Duodenal mucosa (tissue), 2 donors: Measurements from ENCODE around the gene IGF2BP3.

ENCODE experiments used
- H3K27ac ChIP-seq: one replicate; pipeline ENCODE4 v1.7.0; 2013; ENCODE audit warnings: low read depth, low read length
- H3K27me3 ChIP-seq, 2 donors: one replicate each; pipeline ENCODE4 v1.7.0; 2013; ENCODE audit warnings: low read length in 2 of 2, control low read depth in 1 of 2; ENCODE audit not compliant: insufficient read depth in 2 of 2, control insufficient read depth in 1 of 2
- H3K36me3 ChIP-seq, 2 donors: one replicate each; pipeline ENCODE4 v1.7.0; 2013; ENCODE audit warnings: low read length in 2 of 2, control low read depth in 1 of 2; ENCODE audit not compliant: insufficient read depth in 2 of 2, control insufficient read depth in 1 of 2
- H3K4me1 ChIP-seq, 2 donors: one replicate each; pipeline ENCODE4 v1.7.0; 2013; ENCODE audit warnings: low read length in 2 of 2, control low read depth in 1 of 2; ENCODE audit not compliant: insufficient read depth in 2 of 2, control insufficient read depth in 1 of 2
- H3K4me3 ChIP-seq, 2 donors: one replicate each; pipeline ENCODE4 v1.7.0; 2013; ENCODE audit warnings: low read length in 2 of 2, low read depth in 1 of 2
- H3K9ac ChIP-seq, 2 donors: one replicate each; pipeline ENCODE4 v1.7.0; 2013; ENCODE audit warnings: low read length in 2 of 2, low read depth in 1 of 2
- H3K9me3 ChIP-seq, 2 donors: one replicate each; pipeline ENCODE4 v1.7.0; 2013; ENCODE audit warnings: low read length in 2 of 2, control low read depth in 1 of 2; ENCODE audit not compliant: control insufficient read depth in 1 of 2

Gene IGF2BP3

DNA sequence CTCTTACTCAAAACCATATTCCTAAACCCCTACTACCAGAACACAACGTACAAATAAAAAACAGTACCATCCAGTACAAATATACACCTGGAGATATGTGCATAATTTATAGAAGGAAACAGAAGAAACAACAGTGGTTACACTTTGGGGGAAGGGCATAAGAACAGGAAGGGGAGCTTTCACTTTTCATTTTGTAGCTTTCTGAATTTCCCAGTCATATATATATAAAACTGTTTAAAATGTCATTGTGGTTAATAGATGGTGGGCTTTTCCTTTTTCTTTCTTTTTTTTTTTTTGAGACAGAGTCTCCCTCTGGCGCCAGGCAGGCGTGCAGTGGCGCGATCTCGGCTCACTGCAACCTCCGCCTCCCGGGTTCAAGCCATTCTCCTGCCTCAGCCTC, 124.0 kb downstream of the IGF2BP3 start:
- no peaks in the 10 kb centered on the region for H3K36me3 ChIP-seq
- no peak overlapping the region for H3K27ac ChIP-seq
- H3K9me3 ChIP-seq, result no peaks in the 10 kb centered on the region
- no peak overlapping the region for H3K9ac ChIP-seq
- H3K4me3 ChIP-seq, result peak overlapping the region in 1 of 2 donors; percentile 24
- no peaks in the 10 kb centered on the region for H3K27me3 ChIP-seq
- H3K4me1 ChIP-seq, result no peaks in the 10 kb centered on the region

DNA sequence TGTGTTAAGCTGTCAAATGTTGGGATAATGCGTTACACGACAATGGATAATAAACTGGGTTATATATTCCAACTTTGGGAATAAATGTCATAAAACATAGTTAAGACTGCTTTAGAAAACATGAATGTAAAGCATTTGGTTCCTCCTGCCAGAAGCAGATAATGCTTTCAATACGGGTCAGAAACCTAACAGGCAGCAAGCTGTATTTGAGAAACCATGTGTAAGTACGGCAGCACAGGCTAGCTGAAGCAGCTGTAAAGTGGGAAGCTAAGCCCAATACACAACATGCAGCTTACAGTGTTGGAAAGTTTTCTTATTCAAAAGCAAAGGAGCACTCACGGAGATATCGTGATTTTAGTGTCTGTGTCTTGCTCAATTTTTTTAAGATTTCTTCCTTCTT, 124.7 kb downstream of the IGF2BP3 start:
- Histone ChIP-seq H3K9me3 (no peaks in the 10 kb centered on the region), H3K27ac (no peak overlapping the region), H3K4me3 (no peak overlapping the region), H3K27me3 (no peaks in the 10 kb centered on the region), H3K36me3 (no peaks in the 10 kb centered on the region), H3K9ac (no peak overlapping the region), H3K4me1 (no peaks in the 10 kb centered on the region)

DNA sequence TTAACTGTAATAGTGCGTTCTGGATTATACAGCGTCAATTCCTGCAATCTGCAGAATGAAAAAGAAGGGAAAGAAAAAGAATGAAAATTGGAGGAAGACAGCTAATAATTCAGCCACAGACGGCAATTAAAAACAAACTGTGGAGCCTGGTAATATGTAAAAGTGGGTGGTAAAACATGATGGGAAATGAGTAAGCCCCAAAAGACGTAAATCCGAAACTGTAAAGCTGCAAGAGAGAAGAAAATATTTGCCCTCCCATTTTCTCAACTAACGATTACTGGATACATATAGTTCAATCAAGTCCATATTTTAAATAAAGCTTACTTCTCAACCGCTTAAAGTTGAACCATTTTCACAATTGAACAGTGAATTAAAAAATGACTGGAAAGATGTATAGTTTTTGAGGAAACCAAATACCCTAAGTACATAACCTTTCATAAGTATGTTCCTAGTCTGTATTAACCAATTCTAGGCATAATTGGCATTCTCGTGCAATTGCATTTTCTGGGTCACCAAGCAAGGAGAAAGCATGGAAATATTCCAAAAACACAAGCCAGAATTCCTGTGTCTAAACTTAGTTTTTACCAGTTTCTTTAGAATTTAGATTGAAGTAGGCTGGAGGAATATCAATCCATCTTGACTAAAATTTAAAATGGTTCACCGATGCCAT, 126.3 kb downstream of the IGF2BP3 start:
- no peaks in the 10 kb centered on the region for H3K9me3 ChIP-seq
- no peak overlapping the region for H3K27ac ChIP-seq
- H3K4me1 ChIP-seq, result no peaks in the 10 kb centered on the region
- no peak overlapping the region for H3K4me3 ChIP-seq
- H3K36me3 ChIP-seq, result no peaks in the 10 kb centered on the region
- no peak overlapping the region for H3K9ac ChIP-seq
- H3K27me3 ChIP-seq, result peaks cover 2 to 3% of the 10 kb centered on the region in 2 donors

DNA sequence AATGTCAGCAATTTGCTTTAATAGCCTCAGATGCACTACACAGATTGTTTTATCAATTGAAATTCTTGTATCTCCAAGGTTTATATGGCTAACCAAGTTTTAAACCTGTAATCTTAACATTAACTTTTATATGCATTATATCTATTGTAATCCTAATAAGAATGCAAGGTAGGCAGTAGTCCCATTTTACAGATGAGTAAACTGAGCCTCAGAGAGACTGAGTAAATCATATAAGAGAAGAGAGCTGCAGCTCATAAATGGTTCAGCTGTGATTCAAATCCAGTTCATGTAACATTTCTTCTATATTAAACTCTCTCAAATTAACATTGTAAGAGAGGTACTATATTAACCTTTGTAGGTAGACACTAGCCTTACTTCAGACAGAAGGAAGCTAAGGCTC, 127.2 kb downstream of the IGF2BP3 start:
- Histone ChIP-seq H3K36me3 (no peaks in the 10 kb centered on the region), H3K27me3 (peaks cover 3 to 4% of the 10 kb centered on the region in 2 donors), H3K4me3 (no peak overlapping the region)

DNA sequence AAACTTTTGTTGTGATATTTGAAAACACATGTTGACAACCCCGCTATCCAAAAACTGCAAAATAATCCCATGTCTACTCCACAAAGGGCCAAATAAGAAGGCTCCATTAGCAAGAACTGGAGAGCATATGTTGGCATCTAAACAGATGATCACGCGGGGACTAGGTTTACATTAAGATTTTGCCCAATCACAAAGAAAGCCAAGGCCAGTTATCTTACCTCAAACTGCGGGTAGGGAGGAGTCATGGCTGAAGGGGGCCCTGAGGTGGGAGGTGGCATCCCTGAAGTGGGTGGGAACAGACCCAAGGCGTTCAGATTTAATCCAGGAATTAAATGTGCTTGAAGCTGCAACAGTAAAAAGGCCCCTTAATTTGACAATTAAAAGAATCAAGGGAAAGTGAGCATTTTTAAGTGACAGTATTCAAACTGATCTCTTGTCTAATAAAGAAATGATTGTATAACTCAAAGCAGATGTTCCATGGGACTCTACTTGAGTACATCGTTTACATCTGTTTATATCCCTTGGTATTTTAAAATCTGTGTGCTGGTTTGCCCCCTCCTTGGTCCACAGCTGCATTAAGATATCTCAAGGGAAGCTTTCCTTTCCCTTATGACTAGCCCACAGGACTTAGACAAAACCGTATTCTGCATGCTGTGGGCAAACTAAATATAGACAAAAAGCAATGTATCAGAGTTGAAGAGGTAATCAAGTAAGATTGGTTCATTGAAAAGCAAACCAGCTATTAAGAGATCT, 128.3 kb downstream of the IGF2BP3 start:
- Histone ChIP-seq H3K9ac (no peak overlapping the region), H3K4me1 (no peaks in the 10 kb centered on the region)

More for the DNA sequence above, 127.2 kb downstream of the IGF2BP3 start:
- H3K9me3 ChIP-seq, result no peaks in the 10 kb centered on the region
- H3K4me1 ChIP-seq, result no peaks in the 10 kb centered on the region
- H3K27ac ChIP-seq, result no peak overlapping the region
- H3K9ac ChIP-seq, result no peak overlapping the region

DNA sequence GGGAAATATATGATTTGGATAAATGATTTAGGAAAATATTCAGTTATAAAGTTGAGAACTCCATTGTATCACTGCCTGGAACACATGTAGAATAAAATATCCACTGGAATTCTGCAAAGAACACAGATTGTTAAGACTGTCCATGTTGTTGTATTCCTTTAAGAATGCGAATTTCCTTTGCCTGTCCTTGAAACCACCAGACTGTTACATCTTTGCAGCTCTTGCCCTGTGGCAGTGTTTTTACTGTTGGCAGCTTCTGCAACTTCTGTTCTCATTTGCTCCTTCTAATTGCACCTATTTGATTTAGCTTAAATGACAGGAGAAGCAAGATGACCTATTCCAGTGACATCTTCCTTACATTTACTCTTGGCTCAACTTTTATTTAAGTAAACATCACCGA, 131.4 kb downstream of the IGF2BP3 start:
- H3K27me3 ChIP-seq, result peaks cover 3 to 4% of the 10 kb centered on the region in 2 donors
- H3K27ac ChIP-seq, result no peak overlapping the region
- peaks cover 3 to 16% of the 10 kb centered on the region in 2 donors for H3K4me1 ChIP-seq
- no peak overlapping the region for H3K4me3 ChIP-seq
- no peaks in the 10 kb centered on the region for H3K36me3 ChIP-seq
- no peak overlapping the region for H3K9ac ChIP-seq
- no peaks in the 10 kb centered on the region for H3K9me3 ChIP-seq

More for the DNA sequence above, 128.3 kb downstream of the IGF2BP3 start:
- Histone ChIP-seq H3K4me3 (no peak overlapping the region), H3K27me3 (peaks cover 3 to 4% of the 10 kb centered on the region in 2 donors), H3K36me3 (no peaks in the 10 kb centered on the region), H3K27ac (no peak overlapping the region), H3K9me3 (no peaks in the 10 kb centered on the region)

DNA sequence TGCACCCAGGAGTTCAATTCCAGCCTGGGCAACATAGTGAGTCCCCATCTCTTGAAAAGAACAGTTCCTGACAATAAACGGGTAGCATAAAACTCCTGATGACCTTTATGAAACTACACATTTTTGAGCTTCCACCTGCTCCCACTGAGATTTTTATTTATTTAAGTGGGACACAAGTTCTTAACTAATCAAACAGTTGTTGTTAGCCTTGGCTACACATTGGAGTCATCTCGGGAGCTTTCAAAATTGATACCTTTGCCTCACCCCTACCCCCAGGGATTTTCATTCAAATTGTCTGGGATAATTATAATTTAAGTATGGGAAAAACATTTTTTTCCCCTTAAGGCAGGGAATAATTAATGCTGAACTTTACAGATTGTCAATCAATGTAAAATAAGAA, 131.9 kb downstream of the IGF2BP3 start:
- Histone ChIP-seq H3K9me3 (no peaks in the 10 kb centered on the region), H3K4me1 (peaks cover 7 to 20% of the 10 kb centered on the region in 2 donors), H3K27ac (no peak overlapping the region), H3K9ac (no peak overlapping the region), H3K36me3 (no peaks in the 10 kb centered on the region), H3K4me3 (no peak overlapping the region), H3K27me3 (peaks cover 3 to 4% of the 10 kb centered on the region in 2 donors)

DNA sequence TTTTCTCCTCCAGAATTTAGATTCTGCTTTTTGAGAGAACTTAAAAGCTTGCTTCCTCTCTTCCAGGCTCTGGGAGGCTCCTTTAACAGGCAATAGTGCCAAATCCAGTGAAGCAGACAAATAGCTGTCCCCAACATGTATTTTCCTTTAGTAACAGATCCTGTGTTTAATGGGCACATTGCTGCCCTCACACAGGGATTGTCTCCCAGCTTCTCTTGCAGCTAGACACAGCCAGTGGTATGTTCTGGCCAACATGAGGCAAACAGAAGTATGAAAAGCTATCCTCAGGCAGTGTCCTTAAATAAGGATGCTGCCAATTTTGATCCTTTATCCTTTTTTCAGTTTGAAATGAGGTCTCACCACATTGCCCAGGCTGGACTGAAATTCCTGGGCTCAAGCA, 132.9 kb downstream of the IGF2BP3 start:
- no peak overlapping the region for H3K27ac ChIP-seq
- H3K36me3 ChIP-seq, result no peaks in the 10 kb centered on the region
- no peaks in the 10 kb centered on the region for H3K9me3 ChIP-seq
- H3K4me1 ChIP-seq, result peaks cover 10 to 30% of the 10 kb centered on the region in 2 donors
- no peak overlapping the region for H3K9ac ChIP-seq
- H3K4me3 ChIP-seq, result no peak overlapping the region
- H3K27me3 ChIP-seq, result peaks cover 3 to 4% of the 10 kb centered on the region in 2 donors

DNA sequence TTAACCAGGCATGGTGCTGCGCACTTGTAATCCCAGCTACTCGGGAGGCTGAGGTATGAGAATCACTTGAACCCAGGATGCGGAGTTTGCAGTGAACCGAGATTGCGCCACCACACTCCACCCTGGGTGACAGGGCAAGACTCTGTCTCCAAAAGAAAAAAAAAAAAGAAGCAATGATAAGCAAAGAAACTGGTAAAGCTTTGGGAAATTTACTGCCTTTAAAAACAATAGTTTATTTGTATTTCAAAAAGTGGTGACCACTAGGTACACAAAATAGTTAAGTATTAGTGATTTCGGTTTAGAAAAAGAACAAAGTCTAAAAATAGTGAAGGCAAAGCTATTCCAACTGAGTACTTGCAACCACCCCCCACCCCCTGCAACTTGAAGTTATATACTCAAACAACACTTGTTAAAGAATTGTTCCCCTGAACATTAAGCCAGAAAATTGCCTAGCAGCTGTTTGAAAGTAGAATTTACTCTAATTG, 133.4 kb downstream of the IGF2BP3 start:
- peaks cover 3 to 4% of the 10 kb centered on the region in 2 donors for H3K27me3 ChIP-seq
- H3K4me1 ChIP-seq, result peaks cover 10 to 31% of the 10 kb centered on the region in 2 donors
- H3K36me3 ChIP-seq, result no peaks in the 10 kb centered on the region
- no peak overlapping the region for H3K27ac ChIP-seq
- H3K4me3 ChIP-seq, result no peak overlapping the region
- no peak overlapping the region for H3K9ac ChIP-seq
- no peaks in the 10 kb centered on the region for H3K9me3 ChIP-seq

DNA sequence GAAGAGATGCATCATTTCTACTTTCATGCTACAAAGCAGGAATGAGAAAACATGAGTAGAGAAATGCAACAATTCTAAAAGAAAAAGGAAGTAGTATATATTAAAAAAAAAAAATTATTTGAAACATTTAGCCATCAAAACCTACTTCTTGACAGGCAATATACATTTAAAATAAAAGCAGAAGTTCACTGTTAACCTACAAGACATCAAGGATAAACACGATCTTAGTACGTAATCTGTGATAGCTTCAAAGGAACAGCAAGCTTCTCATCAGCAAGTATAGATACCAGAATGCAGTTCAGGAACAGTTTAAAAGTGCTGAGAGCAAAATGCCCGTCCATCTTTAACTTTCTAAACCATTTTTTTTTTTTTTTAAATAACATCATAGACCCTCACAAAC, 134.2 kb downstream of the IGF2BP3 start:
- H3K9ac ChIP-seq, result no peak overlapping the region
- H3K27me3 ChIP-seq, result peaks cover 3 to 4% of the 10 kb centered on the region in 2 donors
- H3K9me3 ChIP-seq, result no peaks in the 10 kb centered on the region
- no peaks in the 10 kb centered on the region for H3K36me3 ChIP-seq
- no peak overlapping the region for H3K4me3 ChIP-seq
- H3K4me1 ChIP-seq, result peaks cover 10 to 31% of the 10 kb centered on the region in 2 donors
- H3K27ac ChIP-seq, result no peak overlapping the region
